Activated naive CD4-positive, alpha-beta T cell treated with anti-CD3 and anti-CD28 coated beads, Interleukin-2, amount 50 U/mL, for 72 hours (primary cell): ENCODE results near the gene CAPN14. TPM values are rescaled to one million over a fixed set of nuclear protein-coding genes. Genes with fewer than 3 reads are reported as not detected.
"Not testable (repeated sequence)": the region's sequence is repeated elsewhere in the genome, so short reads cannot be mapped to it uniquely, and the experiment has no call there.

Source experiments
- ATAC-seq, 2 donors: fragments of 150-1000 bp; cut with Tn5 transposase; 2 replicates each; pipeline ENCODE4 v1.10.0; 2021; ENCODE audit warnings: mild to moderate bottlenecking in 2 of 2, moderate library complexity in 2 of 2
- DNase-seq, 2 donors: peaks; one replicate each; pipeline ENCODE4 v3.0.0; 2021 to 2022; ENCODE audit warnings: low spot score in 2 of 2
- H3K27ac Mint-ChIP-seq, 2 donors: one replicate each; pipeline ENCODE4 v1.8.0; 2022; ENCODE audit warnings: mild to moderate bottlenecking in 2 of 2, mixed read lengths in 2 of 2
- H3K36me3 Mint-ChIP-seq, 2 donors: one replicate each; pipeline ENCODE4 v1.8.0; 2022; ENCODE audit warnings: mixed read lengths in 2 of 2
- H3K9me3 Mint-ChIP-seq, 2 donors: one replicate each; pipeline ENCODE4 v1.8.0; 2022; ENCODE audit warnings: mixed read lengths in 2 of 2
- total RNA-seq, 2 donors: library from RNA; stranded (reverse); gene quantifications; one replicate each; pipeline ENCODE4 v1.2.3, GENCODE V29; 2022

The CAPN14 gene
- total RNA-seq, 2 donors from 2014 or later = 1.0 to 1.2 TPM

DNA sequence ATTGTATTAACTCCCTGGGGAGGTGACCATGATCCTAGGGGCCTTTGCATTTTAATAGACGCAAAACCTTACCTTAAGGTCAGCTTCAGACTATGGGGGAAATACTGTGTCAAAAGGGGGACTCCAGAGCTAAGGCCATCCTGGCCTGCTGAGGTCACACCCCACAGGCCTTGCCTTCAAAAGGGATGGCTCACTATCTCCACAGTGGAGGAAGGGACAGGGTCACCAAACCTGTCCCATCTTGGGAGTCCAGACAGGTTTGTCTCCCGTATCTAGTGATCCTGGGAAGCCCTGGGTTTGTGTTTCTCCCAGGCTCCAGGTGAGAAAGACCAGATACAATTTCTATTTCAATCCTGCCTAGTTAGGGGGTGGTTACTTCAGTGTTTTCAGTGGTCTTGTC lies 24.9 kb downstream of the CAPN14 start:
- no peaks in the 10 kb centered on the region for H3K36me3 Mint-ChIP-seq
- no peak overlapping the region for H3K27ac Mint-ChIP-seq
- no peak for ATAC-seq
- no peaks in the 10 kb centered on the region for H3K9me3 Mint-ChIP-seq
- DNase-seq = no peak

GRCh38 chr2:31191931-31192330 lies 25.4 kb downstream of the CAPN14 start:
- H3K36me3 Mint-ChIP-seq = no peaks in the 10 kb centered on the region
- H3K27ac Mint-ChIP-seq = no peak overlapping the region
- ATAC-seq (no peak), DNase-seq (no peak)
- no peaks in the 10 kb centered on the region for H3K9me3 Mint-ChIP-seq

- H3K27ac Mint-ChIP-seq = peak overlapping the region in 1 of 2 donors; percentile 70
- H3K36me3 Mint-ChIP-seq = no peaks in the 10 kb centered on the region
- no peak for ATAC-seq
- H3K9me3 Mint-ChIP-seq = no peaks in the 10 kb centered on the region
- DNase-seq = no peak
Measured at GRCh38 chr2:31190188-31190587, 27.1 kb downstream of the CAPN14 start.

DNA sequence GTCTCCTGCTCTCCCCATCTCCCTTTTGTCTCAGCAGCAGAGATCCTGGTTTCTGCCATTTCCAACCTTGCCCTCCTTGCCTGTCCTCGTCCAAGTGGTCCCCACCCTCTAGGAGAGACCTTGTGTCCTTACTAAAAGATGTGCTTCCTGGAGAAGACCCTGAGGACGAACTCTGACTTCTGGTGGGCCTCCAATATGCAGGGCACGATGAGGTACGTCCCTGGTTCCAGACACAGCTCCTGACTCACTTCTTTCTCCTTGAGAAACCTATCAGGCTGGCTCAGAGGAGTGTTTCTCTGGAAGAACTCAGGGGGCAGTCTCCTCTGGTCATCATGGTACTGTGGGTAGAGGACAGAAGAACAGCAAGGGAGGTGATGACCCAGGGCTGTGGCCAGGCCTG lies 28.2 kb downstream of the CAPN14 start:
- no peak for ATAC-seq
- no peak for DNase-seq
- peaks cover 0 to 4% of the 10 kb centered on the region in 2 donors for H3K36me3 Mint-ChIP-seq

DNA sequence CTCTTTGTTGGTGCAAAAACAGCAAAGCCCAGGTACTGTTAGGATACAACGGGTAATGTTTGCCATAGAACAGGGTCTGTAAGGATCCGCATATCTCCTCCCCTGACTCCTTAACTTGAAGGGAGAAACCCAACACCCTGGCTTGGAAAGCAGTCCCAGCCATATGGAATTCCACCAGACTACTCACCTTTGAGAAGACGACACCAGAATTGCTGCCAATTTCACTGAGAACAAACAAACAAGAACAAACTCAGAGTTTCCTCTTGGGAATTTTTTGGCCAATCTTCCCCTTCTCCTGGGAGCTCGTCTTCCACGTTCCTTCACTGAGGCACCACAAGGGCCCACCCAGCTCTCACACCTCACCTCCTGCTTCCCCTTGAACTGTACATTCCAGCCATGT lies 29.2 kb downstream of the CAPN14 start:
- DNase-seq (no peak), ATAC-seq (no peak)
- Mint-ChIP-seq H3K27ac (no peak overlapping the region), H3K36me3 (peaks cover 0 to 6% of the 10 kb centered on the region in 2 donors), H3K9me3 (peaks cover 0 to 4% of the 10 kb centered on the region in 2 donors)

More for the DNA sequence above, 28.2 kb downstream of the CAPN14 start:
- H3K27ac Mint-ChIP-seq = no peak overlapping the region
- peaks cover 0 to 3% of the 10 kb centered on the region in 2 donors for H3K9me3 Mint-ChIP-seq

- H3K36me3 Mint-ChIP-seq = peaks cover 0 to 6% of the 10 kb centered on the region in 2 donors
- DNase-seq (no peak), ATAC-seq (no peak)
- peaks cover 0 to 4% of the 10 kb centered on the region in 2 donors for H3K9me3 Mint-ChIP-seq
- no peak overlapping the region for H3K27ac Mint-ChIP-seq
Measured at GRCh38 chr2:31187166-31187565, 30.1 kb downstream of the CAPN14 start.

- DNase-seq, H3K27ac Mint-ChIP-seq, H3K36me3 Mint-ChIP-seq, H3K9me3 Mint-ChIP-seq, ATAC-seq: not testable (repeated sequence)
Measured at GRCh38 chr2:31183973-31184372, 33.3 kb downstream of the CAPN14 start.

- no peak for ATAC-seq
- no peaks in the 10 kb centered on the region for H3K36me3 Mint-ChIP-seq
- no peak for DNase-seq
- no peak overlapping the region for H3K27ac Mint-ChIP-seq
- no peaks in the 10 kb centered on the region for H3K9me3 Mint-ChIP-seq
Measured at GRCh38 chr2:31176742-31177141, 40.6 kb downstream of the CAPN14 start.

DNA sequence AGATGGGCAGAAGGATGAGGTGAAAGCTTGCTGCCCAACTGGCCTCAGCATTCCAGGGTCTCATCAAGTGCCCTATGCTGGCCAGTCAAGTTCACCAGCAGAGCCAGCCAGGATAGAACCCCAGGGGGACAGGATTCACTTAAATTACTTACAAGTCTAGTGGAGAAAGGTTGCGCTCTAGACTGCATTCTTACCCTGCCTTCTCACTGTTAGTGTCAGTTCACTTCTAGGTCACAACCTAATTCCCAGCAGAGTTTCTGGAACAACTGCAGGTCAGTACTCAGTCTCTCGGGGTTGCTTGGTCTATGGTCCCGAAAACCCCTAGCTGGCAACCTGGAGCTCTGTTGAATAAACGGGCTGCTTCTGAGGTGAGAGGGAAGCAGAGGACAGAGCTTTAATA lies 46.2 kb downstream of the CAPN14 start:
- ATAC-seq = no peak
- no peak overlapping the region for H3K27ac Mint-ChIP-seq
- no peak for DNase-seq

GRCh38 chr2:31170071-31170698 lies 47.1 kb downstream of the CAPN14 start:
- Mint-ChIP-seq H3K9me3 (no peaks in the 10 kb centered on the region), H3K27ac (no peak overlapping the region), H3K36me3 (no peaks in the 10 kb centered on the region)
- peak in 1 of 2 donors; percentile 50 for DNase-seq
- peak; percentile 74 for ATAC-seq

More for the DNA sequence above, 46.2 kb downstream of the CAPN14 start:
- Mint-ChIP-seq H3K9me3 (no peaks in the 10 kb centered on the region), H3K36me3 (no peaks in the 10 kb centered on the region)

DNA sequence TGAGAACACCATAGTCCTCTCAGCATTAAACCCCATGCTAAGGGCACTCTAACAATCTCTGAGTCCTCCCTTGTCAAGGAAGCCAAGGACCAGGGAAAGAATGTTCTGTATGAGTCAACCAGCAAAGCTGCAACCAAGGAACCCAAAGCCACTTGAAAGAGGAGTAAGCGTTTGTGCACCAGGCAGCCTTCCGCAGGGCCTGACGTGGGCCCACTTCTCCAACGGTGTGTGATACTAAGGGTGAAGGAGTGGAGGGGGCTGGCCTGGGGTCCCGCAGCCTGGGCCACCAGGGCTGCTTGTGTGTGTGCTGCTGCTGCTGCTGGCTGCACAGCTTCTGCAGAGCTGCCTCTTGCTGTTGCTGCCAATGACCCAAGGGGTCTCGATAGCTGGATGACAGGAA lies 49.0 kb downstream of the CAPN14 start:
- Mint-ChIP-seq H3K9me3 (no peaks in the 10 kb centered on the region), H3K27ac (no peak overlapping the region), H3K36me3 (no peaks in the 10 kb centered on the region)
- DNase-seq = no peak
- peak in 1 of 2 donors; percentile 13 for ATAC-seq

- Mint-ChIP-seq H3K36me3 (no peaks in the 10 kb centered on the region), H3K27ac (peak overlapping the region in 1 of 2 donors; percentile 22), H3K9me3 (no peaks in the 10 kb centered on the region)
- no peak for DNase-seq
- no peak for ATAC-seq
Measured at GRCh38 chr2:31166925-31167324, 50.4 kb downstream of the CAPN14 start.

DNA sequence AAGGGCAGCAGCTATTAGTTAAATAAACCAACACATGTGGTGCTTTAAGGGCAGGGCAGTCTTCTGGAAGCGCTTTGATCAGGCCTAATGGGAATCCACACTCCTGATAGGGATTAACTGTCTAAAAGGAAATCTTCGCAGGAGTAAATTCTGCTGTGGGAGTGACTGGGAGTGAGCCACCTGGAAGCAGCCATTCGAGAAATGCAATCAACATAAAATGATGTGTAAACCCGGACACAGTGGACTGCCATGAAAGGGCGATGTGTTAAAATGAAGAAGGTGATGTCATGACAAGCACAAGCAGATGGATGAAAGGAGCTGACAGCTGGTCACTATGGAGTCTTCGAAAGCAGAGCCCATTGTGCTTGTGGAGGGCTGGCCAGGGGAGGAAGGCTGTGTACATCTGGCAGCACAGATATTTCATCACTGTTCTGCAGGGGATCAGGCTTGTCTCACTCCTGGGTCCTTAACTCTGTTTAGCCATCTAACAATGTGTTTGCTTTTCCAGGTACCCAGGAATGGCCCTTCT lies 54.2 kb downstream of the CAPN14 start:
- Mint-ChIP-seq H3K27ac (no peak overlapping the region), H3K36me3 (no peaks in the 10 kb centered on the region), H3K9me3 (no peaks in the 10 kb centered on the region)
- no peak for ATAC-seq
- no peak for DNase-seq

DNA sequence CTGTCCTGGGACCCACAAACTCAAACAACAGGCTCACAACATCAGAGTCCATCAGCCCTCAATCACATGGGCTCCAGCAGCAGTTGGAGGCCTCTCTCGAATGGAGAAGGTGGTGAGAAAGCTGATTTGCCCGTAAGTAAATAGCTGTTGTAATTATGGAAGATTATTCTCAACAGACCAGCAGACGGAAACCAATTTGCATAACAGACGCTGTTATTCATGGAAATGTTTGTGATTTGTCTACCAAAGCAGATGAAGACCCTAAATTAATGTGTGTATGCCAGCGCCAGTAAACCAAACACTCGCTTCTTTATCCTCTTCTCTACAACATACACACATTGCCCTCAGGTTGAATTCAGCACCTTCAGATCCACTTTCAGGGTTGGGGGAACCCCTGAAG lies 55.7 kb downstream of the CAPN14 start:
- no peak overlapping the region for H3K27ac Mint-ChIP-seq
- DNase-seq (no peak), ATAC-seq (no peak)
- no peaks in the 10 kb centered on the region for H3K36me3 Mint-ChIP-seq
- no peaks in the 10 kb centered on the region for H3K9me3 Mint-ChIP-seq

GRCh38 chr2:31151501-31151900 lies 65.8 kb downstream of the CAPN14 start:
- DNase-seq (no peak), ATAC-seq (no peak)
- Mint-ChIP-seq H3K27ac (no peak overlapping the region), H3K36me3 (no peaks in the 10 kb centered on the region), H3K9me3 (peaks cover 0 to 3% of the 10 kb centered on the region in 2 donors)

DNA sequence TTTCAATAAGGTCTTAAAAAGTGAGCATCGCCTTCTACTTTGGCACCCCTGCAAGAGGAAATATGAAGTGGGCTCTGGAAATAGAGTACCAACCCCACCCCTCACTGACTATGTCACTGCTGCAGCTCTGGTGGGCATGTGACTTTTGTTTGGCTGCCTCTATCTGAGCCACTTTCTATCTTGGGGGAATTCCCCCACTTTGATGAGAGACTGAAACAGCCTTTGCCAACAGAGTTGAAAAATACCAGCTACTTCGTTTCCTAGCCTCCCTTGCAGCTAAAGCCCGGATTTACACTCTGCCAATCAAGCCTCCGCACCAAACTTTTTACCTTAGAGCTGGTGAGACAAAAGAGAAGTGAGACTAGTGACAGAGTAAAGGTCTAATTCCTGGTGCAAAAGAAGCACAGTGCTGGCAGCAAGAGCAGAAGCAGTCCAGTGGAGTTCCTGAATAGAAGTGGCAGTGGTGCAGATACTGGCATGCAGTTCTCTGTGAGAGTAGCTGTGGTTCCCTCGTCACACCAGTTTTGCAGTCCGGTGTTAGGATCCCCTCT lies 67.1 kb downstream of the CAPN14 start:
- H3K9me3 Mint-ChIP-seq = peaks cover 0 to 3% of the 10 kb centered on the region in 2 donors
- no peaks in the 10 kb centered on the region for H3K36me3 Mint-ChIP-seq
- no peak for DNase-seq
- ATAC-seq = no peak
- H3K27ac Mint-ChIP-seq = no peak overlapping the region

GRCh38 chr2:31148514-31148913 lies 68.8 kb downstream of the CAPN14 start:
- H3K27ac Mint-ChIP-seq = no peak overlapping the region
- ATAC-seq = no peak
- H3K36me3 Mint-ChIP-seq = no peaks in the 10 kb centered on the region
- no peak for DNase-seq
- H3K9me3 Mint-ChIP-seq = no peaks in the 10 kb centered on the region

GRCh38 chr2:31147645-31148044 lies 69.7 kb downstream of the CAPN14 start:
- H3K27ac Mint-ChIP-seq = no peak overlapping the region
- ATAC-seq = no peak

More at GRCh38 chr2:31147645-31148044, 69.7 kb downstream of the CAPN14 start:
- Mint-ChIP-seq H3K36me3 (no peaks in the 10 kb centered on the region), H3K9me3 (no peaks in the 10 kb centered on the region)
- DNase-seq = no peak
